Measurements from ENCODE around the gene CCDC33. TPM values are rescaled to one million over a fixed set of nuclear protein-coding genes. Genes with fewer than 3 reads are reported as not detected.

Gene CCDC33
- total and polyA plus RNA-seq, 12 donors, result not detected

DNA sequence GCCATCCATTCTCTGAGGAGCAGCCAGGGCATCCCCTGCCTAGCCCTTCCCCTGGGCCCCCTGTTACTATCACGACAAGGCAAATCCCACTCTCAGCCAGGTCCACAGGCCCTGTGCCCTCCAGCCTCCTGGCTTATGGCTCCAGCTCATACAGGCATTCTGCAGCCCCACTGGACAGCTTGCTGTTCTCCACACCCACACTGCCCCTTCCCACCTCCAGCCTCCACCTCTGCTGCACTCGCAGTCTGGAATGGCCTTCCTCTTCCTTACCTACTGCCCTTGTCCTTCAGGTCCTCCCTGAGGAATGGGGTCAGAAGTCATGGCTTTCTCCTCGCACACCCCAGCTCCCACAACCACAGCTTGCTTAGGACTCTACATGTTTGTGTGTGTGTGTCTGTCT lies 40.4 kb downstream of the CCDC33 start:
- no peaks in the 10 kb centered on the region for H3K9me3 ChIP-seq
- ATAC-seq (no peak), DNase-seq (no peak)
- no peaks in the 10 kb centered on the region for H3K4me1 ChIP-seq
- H3K4me3 ChIP-seq, result no peak overlapping the region
- TF ChIP-seq CTCF (IDR thresholded peaks at IDR 0.05), result no peak
- H3K27me3 ChIP-seq, result peaks cover 0 to 23% (median 20%) of the 10 kb centered on the region in 7 donors
- 75 to 93% methylated on average over 3 of the region's 3 CpGs for WGBS, 2 donors
- H3K36me3 ChIP-seq, result no peaks in the 10 kb centered on the region
- intact Hi-C loops (cut with DNase I), result no loop called here
- no peak overlapping the region for H3K27ac ChIP-seq

- Histone ChIP-seq H3K27me3 (peaks cover 0 to 21% (median 18%) of the 10 kb centered on the region in 7 donors), H3K27ac (no peak overlapping the region), H3K9me3 (no peaks in the 10 kb centered on the region), H3K4me1 (no peaks in the 10 kb centered on the region), H3K36me3 (no peaks in the 10 kb centered on the region), H3K4me3 (no peak overlapping the region)
- no peak for DNase-seq
- no peak for ATAC-seq
- intact Hi-C loops (cut with DNase I), result no loop called here
- 81 to 82% methylated on average over 8 of the region's 8 CpGs for WGBS, 2 donors
- TF ChIP-seq CTCF (IDR thresholded peaks at IDR 0.05), result no peak
These were observed 41.2 kb downstream of the CCDC33 start for GRCh38 chr15:74277242-74277810.

- ATAC-seq (no peak), DNase-seq (no peak)
- intact Hi-C loops (cut with DNase I), result no loop called here
- no peaks in the 10 kb centered on the region for H3K36me3 ChIP-seq
- H3K27ac ChIP-seq, result no peak overlapping the region
- H3K27me3 ChIP-seq, result peaks cover 0 to 29% (median 18%) of the 10 kb centered on the region in 7 donors
- TF ChIP-seq CTCF (IDR thresholded peaks at IDR 0.05), result no peak
- no peaks in the 10 kb centered on the region for H3K9me3 ChIP-seq
- H3K4me1 ChIP-seq, result no peaks in the 10 kb centered on the region
- WGBS, 2 donors, result 62 to 68% methylated on average over 8 of the region's 8 CpGs
- H3K4me3 ChIP-seq, result no peak overlapping the region
These were observed 42.1 kb downstream of the CCDC33 start for GRCh38 chr15:74278207-74278606.

DNA sequence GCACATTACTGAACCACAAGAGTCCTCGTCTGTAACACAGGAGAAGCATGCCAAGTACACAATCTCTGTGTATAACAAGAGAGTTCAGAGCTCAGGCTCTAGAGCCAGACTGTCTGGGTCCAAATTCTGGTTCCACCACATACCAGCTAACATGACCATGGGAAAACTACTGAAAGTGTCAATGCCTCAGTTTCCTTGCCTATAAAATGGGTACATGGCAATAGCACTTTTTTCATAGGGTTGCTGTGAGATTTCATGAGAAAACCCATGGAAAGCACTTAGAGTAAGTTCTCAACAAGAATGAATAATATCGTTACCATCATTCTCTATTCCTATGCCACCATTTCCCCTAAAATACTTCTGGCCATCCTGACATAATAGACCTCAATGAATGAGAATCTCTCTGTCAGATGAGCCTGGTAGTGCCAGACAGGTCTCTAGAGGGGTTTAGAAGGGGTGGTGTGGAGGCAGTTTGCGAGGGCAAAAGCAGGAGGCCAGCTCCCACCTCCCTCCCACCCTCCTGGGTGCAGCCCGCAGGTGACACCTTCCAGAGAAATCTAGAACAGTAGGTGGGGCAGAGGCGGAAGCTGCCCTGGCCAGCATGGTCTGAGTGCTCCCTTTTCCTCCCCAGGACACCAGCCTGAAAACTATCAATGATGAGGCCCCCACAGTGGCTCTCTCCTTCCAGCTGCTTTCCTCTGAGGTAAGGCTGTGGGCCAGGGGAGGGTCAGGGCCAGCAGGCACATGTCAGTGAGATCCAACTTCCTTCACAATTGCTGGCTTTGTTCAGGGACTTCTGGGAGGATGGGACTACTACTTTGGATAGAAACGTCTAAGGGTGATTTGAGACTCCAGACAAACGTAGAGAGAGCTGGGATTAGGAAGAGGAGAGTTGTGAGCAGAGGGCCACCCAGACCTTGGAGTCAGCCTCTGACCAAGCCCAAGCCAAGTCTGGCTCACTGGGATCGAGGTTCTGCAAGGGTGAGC lies 45.3 kb downstream of the CCDC33 start:
- peaks cover 0 to 29% (median 18%) of the 10 kb centered on the region in 7 donors for H3K27me3 ChIP-seq
- no peaks in the 10 kb centered on the region for H3K4me1 ChIP-seq
- no peaks in the 10 kb centered on the region for H3K36me3 ChIP-seq
- 57 to 61% methylated on average over 8 of the region's 8 CpGs for WGBS, 2 donors
- ATAC-seq (no peak), DNase-seq (no peak)
- intact Hi-C loops (cut with DNase I), result no loop called here
- no peak for TF ChIP-seq CTCF (IDR thresholded peaks at IDR 0.05)
- no peaks in the 10 kb centered on the region for H3K9me3 ChIP-seq
- no peak overlapping the region for H3K27ac ChIP-seq
- no peak overlapping the region for H3K4me3 ChIP-seq

Data from heart right ventricle (tissue), 16 donors.